ENCODE data around the gene IGFBP6.

DNA sequence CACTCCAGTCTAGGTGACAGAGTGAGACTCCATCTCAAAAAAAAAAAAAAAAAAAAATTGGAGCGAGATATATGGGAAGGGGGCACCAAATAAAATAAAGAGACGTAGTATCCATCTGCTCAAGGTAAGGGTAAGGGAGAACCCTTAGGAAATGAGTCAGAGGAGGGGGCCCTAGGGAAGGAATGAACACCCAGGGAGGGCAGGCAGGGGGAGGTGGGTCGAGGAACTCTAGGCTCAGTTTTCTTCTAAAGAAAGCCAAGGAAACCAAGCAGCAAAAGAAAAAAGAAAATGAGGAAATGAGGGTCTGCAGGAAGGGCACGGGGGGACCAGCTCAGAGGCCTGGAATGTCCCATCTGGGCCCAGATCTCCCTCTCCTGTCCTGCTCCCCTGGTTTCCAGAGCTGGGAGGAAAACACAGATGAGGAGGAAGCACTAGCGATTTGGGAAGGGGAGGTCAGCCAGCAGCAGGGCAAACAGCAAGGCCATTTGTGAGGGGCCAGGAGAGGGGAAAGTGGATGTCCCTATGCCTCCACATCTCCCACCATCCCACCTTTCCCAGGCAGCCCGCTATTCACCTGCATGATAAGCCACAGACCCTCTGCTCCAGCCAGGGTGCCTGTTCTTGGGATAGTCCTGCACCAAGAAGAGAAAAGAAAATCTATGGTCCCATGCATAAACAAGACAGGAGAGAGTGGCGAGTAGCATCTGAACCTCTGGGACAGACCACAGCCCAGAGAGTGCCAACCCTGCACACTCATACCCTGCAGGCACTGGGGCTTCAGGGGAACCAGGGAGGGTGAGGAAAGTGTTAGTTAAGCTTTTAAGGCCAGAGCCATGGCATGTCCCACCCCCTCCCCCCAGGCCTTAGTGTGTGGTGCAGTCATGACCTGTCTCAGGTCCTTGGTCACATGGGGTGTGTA is 30.1 kb upstream of the IGFBP6 start:
- TF ChIP-seq, protein P1, sequence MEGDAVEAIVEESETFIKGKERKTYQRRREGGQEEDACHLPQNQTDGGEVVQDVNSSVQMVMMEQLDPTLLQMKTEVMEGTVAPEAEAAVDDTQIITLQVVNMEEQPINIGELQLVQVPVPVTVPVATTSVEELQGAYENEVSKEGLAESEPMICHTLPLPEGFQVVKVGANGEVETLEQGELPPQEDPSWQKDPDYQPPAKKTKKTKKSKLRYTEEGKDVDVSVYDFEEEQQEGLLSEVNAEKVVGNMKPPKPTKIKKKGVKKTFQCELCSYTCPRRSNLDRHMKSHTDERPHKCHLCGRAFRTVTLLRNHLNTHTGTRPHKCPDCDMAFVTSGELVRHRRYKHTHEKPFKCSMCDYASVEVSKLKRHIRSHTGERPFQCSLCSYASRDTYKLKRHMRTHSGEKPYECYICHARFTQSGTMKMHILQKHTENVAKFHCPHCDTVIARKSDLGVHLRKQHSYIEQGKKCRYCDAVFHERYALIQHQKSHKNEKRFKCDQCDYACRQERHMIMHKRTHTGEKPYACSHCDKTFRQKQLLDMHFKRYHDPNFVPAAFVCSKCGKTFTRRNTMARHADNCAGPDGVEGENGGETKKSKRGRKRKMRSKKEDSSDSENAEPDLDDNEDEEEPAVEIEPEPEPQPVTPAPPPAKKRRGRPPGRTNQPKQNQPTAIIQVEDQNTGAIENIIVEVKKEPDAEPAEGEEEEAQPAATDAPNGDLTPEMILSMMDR (IDR thresholded peaks at IDR 0.05) = no peak
- TF ChIP-seq POLR2A (IDR thresholded peaks at IDR 0.05) = no peak
- no peak for TF ChIP-seq POLR2AphosphoS5 (IDR thresholded peaks at IDR 0.05)

Data from breast epithelium (tissue), 3 donors.